SK-N-MC (cell line): Measurements from ENCODE around the gene MIDN.

Experiments
- DNase-seq: peaks from one replicate; pipeline ENCODE4 v3.0.0-alpha.2; 2011; ENCODE audit warnings: low read depth, low spot score
- H3K27ac ChIP-seq: fragments of 200-600 bp; sonication (generic); 2 replicates; pipeline ENCODE4 v1.5.1; 2016; ENCODE audit warnings: mixed run types
- H3K36me3 ChIP-seq: fragments of 200-600 bp; sonication (generic); 2 replicates; pipeline ENCODE4 v1.6.1; 2017; ENCODE audit warnings: antibody characterized with exemption, low read length, mixed read lengths; ENCODE audit not compliant: insufficient read depth
- H3K4me3 ChIP-seq: fragments of 200-600 bp; sonication (generic); 2 replicates; pipeline ENCODE4 v1.5.1; 2016
- H3K9ac ChIP-seq: fragments of 200-600 bp; sonication (generic); 2 replicates; pipeline ENCODE4 v1.8.0; 2017; ENCODE audit warnings: mixed run types, mixed read lengths; ENCODE audit not compliant: insufficient read length
- H3K9me3 ChIP-seq: fragments of 200-600 bp; sonication (generic); 2 replicates; pipeline ENCODE4 v1.6.1; 2017; ENCODE audit warnings: low read depth, mild to moderate bottlenecking, antibody characterized with exemption, low read length, moderate library complexity, mixed read lengths
- EZH2 ChIP-seq: fragments of 200-600 bp; sonication (generic); IDR thresholded peaks from one replicate; pipeline ENCODE4 v1.6.1; 2017; ENCODE audit warnings: antibody characterized with exemption
- FOXP2 ChIP-seq: optimal IDR thresholded peaks from 2 replicates; pipeline ENCODE3; 2011; ENCODE audit warnings: mild to moderate bottlenecking, moderate library complexity; ENCODE audit not compliant: insufficient read depth; ENCODE audit errors: extremely low read length, control extremely low read depth
- POLR2AphosphoS5 ChIP-seq: IDR thresholded peaks from 2 replicates; pipeline ENCODE4 v1.6.1; 2012; ENCODE audit warnings: mild to moderate bottlenecking, low read depth, low read length, borderline replicate concordance

Gene MIDN

GRCh38 chr19:1254081-1254527 is 5.7 kb downstream of the MIDN start:
- H3K36me3 ChIP-seq = peaks cover 56% of the 10 kb centered on the region
- H3K4me3 ChIP-seq = no peak overlapping the region
- TF ChIP-seq FOXP2 (no peak), POLR2AphosphoS5 (no peak), EZH2 (no peak)
- peak overlapping the region; percentile 36 for H3K27ac ChIP-seq
- H3K9me3 ChIP-seq = no peaks in the 10 kb centered on the region
- DNase-seq = no peak
- no peak overlapping the region for H3K9ac ChIP-seq

- Histone ChIP-seq H3K9ac (no peak overlapping the region), H3K9me3 (no peaks in the 10 kb centered on the region), H3K4me3 (no peak overlapping the region), H3K36me3 (peaks cover 56% of the 10 kb centered on the region), H3K27ac (peak overlapping the region; percentile 36; the same call in 1 of the 2 replicates)
- DNase-seq = no peak
- no peak for TF ChIP-seq EZH2
- no peak for TF ChIP-seq FOXP2
- no peak for TF ChIP-seq POLR2AphosphoS5
Observed at GRCh38 chr19:1254530-1255185, 6.3 kb downstream of the MIDN start.

GRCh38 chr19:1255186-1256161 is 7.1 kb downstream of the MIDN start:
- no peak overlapping the region for H3K9ac ChIP-seq
- H3K36me3 ChIP-seq = peaks cover 56% of the 10 kb centered on the region
- peak overlapping the region; percentile 57; the same call in 1 of the 2 replicates for H3K27ac ChIP-seq
- no peak for DNase-seq
- no peak for TF ChIP-seq FOXP2
- TF ChIP-seq EZH2 = no peak
- TF ChIP-seq POLR2AphosphoS5 = no peak; the same call in 1 of the 2 replicates
- no peaks in the 10 kb centered on the region for H3K9me3 ChIP-seq
- H3K4me3 ChIP-seq = no peak overlapping the region

GRCh38 chr19:1256646-1257474 is 8.5 kb downstream of the MIDN start:
- DNase-seq = no peak
- Histone ChIP-seq H3K27ac (peak overlapping the region; percentile 91), H3K9me3 (no peaks in the 10 kb centered on the region), H3K36me3 (peaks cover 49% of the 10 kb centered on the region), H3K4me3 (no peak overlapping the region), H3K9ac (no peak overlapping the region)
- no peak for TF ChIP-seq POLR2AphosphoS5
- TF ChIP-seq FOXP2 = no peak
- no peak for TF ChIP-seq EZH2

- Histone ChIP-seq H3K27ac (peak overlapping the region; percentile 91), H3K4me3 (no peak overlapping the region), H3K9ac (peak overlapping the region; percentile 15), H3K9me3 (no peaks in the 10 kb centered on the region), H3K36me3 (peaks cover 41% of the 10 kb centered on the region)
- TF ChIP-seq FOXP2 (no peak), POLR2AphosphoS5 (no peak), EZH2 (no peak)
- no peak for DNase-seq
Observed at GRCh38 chr19:1257475-1258162, 9.2 kb downstream of the MIDN start.

- Histone ChIP-seq H3K9ac (peak overlapping the region; percentile 15), H3K36me3 (peaks cover 41% of the 10 kb centered on the region), H3K9me3 (no peaks in the 10 kb centered on the region), H3K4me3 (no peak overlapping the region), H3K27ac (peak overlapping the region; percentile 91)
- no peak for DNase-seq
- TF ChIP-seq EZH2 (no peak), POLR2AphosphoS5 (peak; percentile 37; the same call in 1 of the 2 replicates), FOXP2 (no peak)
Observed at GRCh38 chr19:1258163-1258492, 9.7 kb downstream of the MIDN start.

GRCh38 chr19:1258707-1259205 is 10.4 kb downstream of the MIDN start:
- Histone ChIP-seq H3K4me3 (peak overlapping the region; percentile 51; the same call in 1 of the 2 replicates), H3K9me3 (no peaks in the 10 kb centered on the region), H3K27ac (peak overlapping the region; percentile 91), H3K36me3 (peaks cover 35% of the 10 kb centered on the region), H3K9ac (peak overlapping the region; percentile 26)
- DNase-seq = no peak
- no peak for TF ChIP-seq POLR2AphosphoS5
- TF ChIP-seq FOXP2 = no peak
- no peak for TF ChIP-seq EZH2
